Airway epithelial cell (primary cell): Measurements from ENCODE around the gene VRTN. TPM values are rescaled to one million over a fixed set of nuclear protein-coding genes. Genes with fewer than 3 reads are reported as not detected.

Experiments
- total RNA-seq: library from RNA; depleted of rRNA; stranded (reverse); fragments of >200 nt; gene quantifications from 2 replicates; pipeline ENCODE4 v1.2.3, GENCODE V29; 2015

VRTN gene, protein sequence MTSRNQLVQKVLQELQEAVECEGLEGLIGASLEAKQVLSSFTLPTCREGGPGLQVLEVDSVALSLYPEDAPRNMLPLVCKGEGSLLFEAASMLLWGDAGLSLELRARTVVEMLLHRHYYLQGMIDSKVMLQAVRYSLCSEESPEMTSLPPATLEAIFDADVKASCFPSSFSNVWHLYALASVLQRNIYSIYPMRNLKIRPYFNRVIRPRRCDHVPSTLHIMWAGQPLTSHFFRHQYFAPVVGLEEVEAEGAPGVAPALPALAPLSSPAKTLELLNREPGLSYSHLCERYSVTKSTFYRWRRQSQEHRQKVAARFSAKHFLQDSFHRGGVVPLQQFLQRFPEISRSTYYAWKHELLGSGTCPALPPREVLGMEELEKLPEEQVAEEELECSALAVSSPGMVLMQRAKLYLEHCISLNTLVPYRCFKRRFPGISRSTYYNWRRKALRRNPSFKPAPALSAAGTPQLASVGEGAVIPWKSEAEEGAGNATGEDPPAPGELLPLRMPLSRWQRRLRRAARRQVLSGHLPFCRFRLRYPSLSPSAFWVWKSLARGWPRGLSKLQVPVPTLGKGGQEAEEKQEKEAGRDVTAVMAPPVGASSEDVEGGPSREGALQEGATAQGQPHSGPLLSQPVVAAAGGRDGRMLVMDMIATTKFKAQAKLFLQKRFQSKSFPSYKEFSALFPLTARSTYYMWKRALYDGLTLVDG
- not detected in 2 replicates for total RNA-seq

DNA sequence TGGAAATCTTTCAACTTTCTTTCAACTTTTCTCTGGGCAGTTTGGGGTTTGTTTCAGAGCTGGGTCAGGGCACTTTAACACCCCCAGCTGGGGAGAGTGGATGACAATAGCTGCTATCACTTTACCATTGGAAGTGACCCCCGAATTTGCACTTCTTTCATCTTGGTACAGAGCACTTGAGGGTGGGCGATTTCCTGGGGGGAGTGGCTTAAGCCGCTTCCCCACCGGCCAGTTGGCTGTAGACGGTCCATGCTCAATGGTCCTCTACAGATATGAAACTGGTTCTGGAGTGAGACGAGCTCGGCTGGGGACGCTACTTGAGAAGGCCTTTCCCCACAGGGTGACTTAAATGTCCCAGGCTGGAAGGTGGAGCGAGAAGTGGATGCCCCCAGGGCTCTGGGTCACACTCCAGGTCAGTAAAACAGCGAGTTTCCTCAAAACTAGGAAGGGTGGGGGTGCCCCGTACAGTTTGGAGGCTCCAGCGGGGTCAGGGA, at the start of gene VRTN:
Gene VRTN, plus strand, starts transcription at position 231 of the 494 bp plus-strand sequence. CDS start 8,313 bp downstream, outside the sequence.

DNA sequence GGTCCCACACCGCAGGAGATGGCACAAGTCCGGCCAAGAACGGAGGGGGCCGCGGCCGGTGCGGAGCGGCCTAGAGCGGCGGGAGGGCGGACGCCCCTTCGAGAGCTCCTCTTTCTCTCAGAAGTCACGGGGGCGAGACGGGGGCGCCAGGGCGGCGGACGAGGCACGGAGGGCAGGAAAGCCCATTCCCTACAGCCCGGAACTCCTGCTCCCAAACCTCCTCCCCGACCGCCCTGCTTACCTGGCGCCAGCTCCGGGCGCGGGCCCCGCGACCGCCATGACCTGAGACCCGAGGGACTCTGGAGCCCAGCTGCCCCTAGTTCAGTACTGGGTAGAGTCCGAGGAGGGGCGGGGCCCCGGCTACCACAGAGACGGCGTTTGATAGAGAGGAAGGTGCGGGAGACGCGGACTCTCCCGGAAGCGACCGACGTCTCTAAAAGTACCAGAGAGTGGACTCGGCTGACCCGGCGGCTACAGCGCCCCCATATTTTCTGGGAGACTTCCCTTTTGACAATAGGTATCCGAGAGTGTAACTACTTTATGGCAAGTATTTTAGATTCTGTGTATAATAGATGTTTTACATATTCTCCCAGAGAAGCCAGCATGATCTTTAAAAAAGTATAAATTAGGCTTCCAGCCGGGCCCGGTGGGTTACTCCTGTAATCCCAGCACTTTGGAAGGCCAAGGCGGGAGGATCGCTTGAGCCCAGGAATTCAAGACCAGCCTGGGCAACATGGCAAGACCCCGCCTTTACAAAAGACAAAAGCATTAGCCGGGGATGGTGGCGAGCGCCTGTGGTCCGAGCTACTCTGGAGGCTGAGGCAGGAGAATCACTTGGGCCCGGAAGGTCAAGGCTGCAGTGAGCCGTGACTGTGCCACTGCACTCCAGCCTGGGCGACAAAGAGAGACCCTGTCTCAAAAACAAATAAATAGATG, 45.4 kb upstream of the VRTN start, which contains the start of gene ABCD4:
Gene ABCD4, minus strand, starts transcription at position 301 of the 936 bp plus-strand sequence. Its CDS starts 22 bp downstream, at position 279.

Other genes starting within 250 kb of the VRTN start
- not detected in 2 replicates for gene VSX2, start 109.0 kb upstream of the VRTN start, total RNA-seq
- 18.1 and 25.5 TPM in 2 replicates for gene ABCD4, start 45.5 kb upstream of the VRTN start, total RNA-seq
- not detected in 2 replicates for gene SYNDIG1L, start 77.7 kb downstream of the VRTN start, total RNA-seq
- 325 and 369 TPM in 2 replicates for gene NPC2, start 144.8 kb downstream of the VRTN start, total RNA-seq
- gene ISCA2, start 145.3 kb downstream of the VRTN start, total RNA-seq, result 9.0 and 30.7 TPM in 2 replicates